HFF-Myc (cell line): Measurements from ENCODE around the gene DIPK1C.

Experiments
- DNase-seq: peaks from one replicate; pipeline ENCODE4 v3.0.0-alpha.2; 2011; ENCODE audit warnings: low read depth; ENCODE audit errors: extremely low read depth
- H3K4me3 ChIP-seq: replicated peaks from 2 replicates; pipeline ENCODE4 v1.5.1; 2011; ENCODE audit warnings: low read depth, mild to moderate bottlenecking, control low read depth, low read length
- CTCF ChIP-seq: IDR thresholded peaks from 2 replicates; pipeline ENCODE4 v1.5.1; 2012; ENCODE audit warnings: mild to moderate bottlenecking, low read depth, low read length, control low read depth; ENCODE audit errors: missing control alignments

The DIPK1C gene

DNA sequence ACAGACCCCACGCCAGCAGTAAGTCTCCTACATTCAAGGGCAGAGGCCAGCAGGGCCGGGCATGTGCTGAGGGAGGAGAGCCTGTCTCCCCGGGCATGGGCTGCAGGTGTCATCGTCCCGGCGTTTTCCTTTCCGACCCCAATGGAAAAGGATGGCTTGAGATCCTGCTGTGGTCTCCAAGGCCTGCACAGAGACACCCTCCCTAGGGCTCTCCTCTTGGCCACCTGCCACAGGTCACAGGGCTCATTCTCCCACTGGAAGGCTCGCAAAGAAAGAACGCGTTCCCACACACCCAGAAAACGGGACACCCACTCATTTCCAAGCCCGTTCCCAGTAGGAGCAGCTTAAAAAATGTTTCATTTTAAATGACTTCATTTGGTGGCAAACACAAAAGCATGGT, 41.0 kb downstream of the DIPK1C start:
- DNase-seq, result no peak
- TF ChIP-seq CTCF, result no peak
- no peak overlapping the region for H3K4me3 ChIP-seq

GRCh38 chr18:74414953-74415515, 42.1 kb downstream of the DIPK1C start:
- no peak for TF ChIP-seq CTCF
- H3K4me3 ChIP-seq, result no peak overlapping the region
- DNase-seq, result no peak

- DNase-seq, result no peak
- no peak for TF ChIP-seq CTCF
- H3K4me3 ChIP-seq, result no peak overlapping the region
Measured at GRCh38 chr18:74413836-74414235, 43.3 kb downstream of the DIPK1C start.

GRCh38 chr18:74412116-74412880, 44.8 kb downstream of the DIPK1C start:
- no peak overlapping the region for H3K4me3 ChIP-seq
- DNase-seq, result no peak
- TF ChIP-seq CTCF, result no peak

DNA sequence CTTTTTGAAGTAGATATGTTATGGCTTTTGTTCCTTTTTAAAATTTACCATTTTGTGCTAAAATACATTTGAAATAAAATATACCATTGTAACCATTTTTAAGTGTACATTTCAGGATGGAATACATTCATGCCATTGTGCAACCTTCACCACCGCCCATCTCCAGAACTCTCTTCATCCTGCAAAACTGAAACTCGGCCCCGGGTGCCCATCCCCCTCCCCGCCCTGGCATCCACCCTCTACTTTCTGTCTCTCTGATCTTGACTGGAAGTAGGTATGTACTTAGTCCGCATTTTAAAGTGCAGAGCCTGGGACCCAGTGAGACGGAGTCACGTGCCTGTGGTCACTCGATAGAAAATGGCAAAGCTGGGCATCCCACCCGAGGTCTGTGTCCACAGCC, 45.6 kb downstream of the DIPK1C start:
- DNase-seq, result no peak
- H3K4me3 ChIP-seq, result no peak overlapping the region
- no peak for TF ChIP-seq CTCF

DNA sequence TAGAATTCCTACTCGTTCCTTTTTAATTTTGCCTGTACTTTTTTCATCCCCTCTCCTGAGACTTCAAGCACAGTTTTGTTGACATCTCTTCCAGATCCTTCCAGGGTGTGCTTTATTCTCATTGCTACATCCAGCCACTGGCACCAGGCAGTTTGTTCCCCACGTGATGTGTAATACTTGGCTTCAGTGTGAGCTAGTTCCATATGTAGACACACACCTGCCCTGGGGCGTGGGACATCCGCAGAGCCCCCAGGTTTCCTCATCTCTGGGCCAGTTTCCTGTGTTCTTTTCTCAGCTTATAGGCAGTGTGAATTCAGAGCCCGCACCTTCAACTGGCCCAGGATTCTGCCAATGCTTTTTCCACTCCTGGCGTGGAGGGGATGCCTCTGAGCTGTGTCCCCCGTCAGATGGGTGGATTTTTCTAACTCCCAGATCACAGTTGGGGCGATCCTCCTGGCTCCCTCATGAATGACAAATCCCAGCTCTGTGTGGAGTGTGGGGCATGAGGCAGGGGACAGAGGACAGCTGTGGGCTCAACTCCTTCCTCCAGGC, 46.6 kb downstream of the DIPK1C start:
- TF ChIP-seq CTCF, result no peak
- H3K4me3 ChIP-seq, result no peak overlapping the region
- no peak for DNase-seq
